ENCODE results near the gene CASKIN1. TPM values are rescaled to one million over a fixed set of nuclear protein-coding genes. Genes with fewer than 3 reads are reported as not detected.

Gene CASKIN1
- total and polyA plus RNA-seq, 10 of the 15 experiments (the other 5 are each of a cell fraction or from before 2014, with no cell fraction given): 0.03 to 0.33 (median 0.11) TPM; not detected in 5

DNA sequence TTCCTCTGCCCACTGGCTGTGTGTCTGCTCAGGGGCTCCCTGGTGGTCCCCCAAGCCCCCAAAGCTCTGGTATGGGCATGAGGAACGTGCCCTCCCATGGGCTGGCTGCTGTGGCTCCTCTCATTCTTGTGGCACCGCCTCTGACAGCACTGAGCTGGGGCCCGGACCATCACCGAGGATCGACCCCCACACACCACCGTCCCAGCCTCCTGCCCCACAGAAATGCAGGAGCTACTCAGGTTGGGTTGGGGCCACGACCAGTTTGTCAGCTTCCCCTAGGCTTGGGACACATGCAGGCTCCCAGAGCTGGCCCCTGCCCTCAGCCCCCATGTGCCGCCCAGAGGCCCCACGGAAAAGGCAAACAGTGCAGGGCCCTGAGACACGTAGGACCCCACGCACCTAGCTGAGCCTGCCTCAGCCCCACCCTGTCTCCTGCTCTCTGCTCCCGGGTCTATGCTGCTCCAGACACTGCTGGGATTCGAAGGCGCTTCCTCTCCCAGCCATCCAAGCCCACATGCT, 3.3 kb upstream of the CASKIN1 start:
- no peaks in the 10 kb centered on the region for H4K20me1 ChIP-seq (ENCODE audit: control insufficient read depth, insufficient read depth)
- H3K9me3 ChIP-seq (replicated peaks; ENCODE audit: control insufficient read depth, insufficient read depth, low read length): no peaks in the 10 kb centered on the region
- peaks cover 12% of the 10 kb centered on the region in 2 experiments for H3K27me3 ChIP-seq (replicated peaks in 1 of 2; ENCODE audit: control insufficient read depth in 2 of 2, insufficient read depth in 2 of 2, low read length in 1 of 2)
- in situ Hi-C loops (cut with MboI): no loop called here
- BruUV-seq (replicated peaks): no TSS peak
- ChIA-PET CTCF (interaction anchor here (0.6 kb wide), 1 partner anchor 198 kb away, joined by 3 read pairs; no protein-coding TSS in a partner anchor), POLR2A (no interaction called here), RAD21 (ENCODE audit: unreplicated experiment) (no interaction called here), SMC1A (ENCODE audit: uncharacterized antibody, unreplicated experiment) (no interaction called here)
- FAIRE-seq: no peak
- TF ChIP-seq ZNF24 (IDR thresholded peaks at IDR 0.05) (no peak), EP300 (IDR thresholded peaks at IDR 0.05; ENCODE audit: borderline replicate concordance in 1 of 2, control insufficient read depth in 1 of 2, low read depth in 2 of 2, low read length in 2 of 2) (no peak), RUNX3 (IDR thresholded peaks at IDR 0.05; ENCODE audit: low read length) (no peak), EED (IDR thresholded peaks at IDR 0.05; ENCODE audit: low read depth) (no peak), BMI1 (IDR thresholded peaks at IDR 0.05; ENCODE audit: borderline replicate concordance) (no peak), MTA2 (IDR thresholded peaks at IDR 0.05; ENCODE audit: low read depth) (no peak), PKNOX1 (IDR thresholded peaks at IDR 0.05) (no peak), SUPT20H (IDR thresholded peaks at IDR 0.05; ENCODE audit: borderline replicate concordance, control insufficient read depth, low read depth, low read length) (no peak)
- 40% methylated on average over 14 of the region's 14 CpGs for WGBS (ENCODE audit: insufficient coverage, insufficient replicate concordance, low lambda C conversion rate, missing lambda C conversion rate)
- H3K4me2 ChIP-seq (ENCODE audit: control insufficient read depth, insufficient read depth): no peak overlapping the region
- ATAC-seq: no peak
- no peaks in the 10 kb centered on the region for H3K36me3 ChIP-seq (ENCODE audit: control insufficient read depth in 2 of 2, insufficient read depth in 2 of 2, low read length in 1 of 2)
- no peaks in the 10 kb centered on the region for H3K79me2 ChIP-seq (ENCODE audit: control insufficient read depth, insufficient read depth, low read length)
- no peak overlapping the region for H2AFZ ChIP-seq (ENCODE audit: control insufficient read depth, low read depth, low read length)
- H3K27ac ChIP-seq (ENCODE audit: control insufficient read depth, insufficient read depth): no peak overlapping the region
- intact Hi-C loops (cut with micrococcal nuclease; ENCODE audit: unreplicated experiment): no loop called here
- no peak for DNase-seq (ENCODE audit: low read depth, low spot score)
- no peaks in the 10 kb centered on the region; the same call in 1 of the 2 replicates for H3K4me1 ChIP-seq (ENCODE audit: control insufficient read depth, insufficient read depth, low read length)
- H3K9ac ChIP-seq (ENCODE audit: control insufficient read depth, insufficient read depth, low read length): no peak overlapping the region
- no peak overlapping the region for H3K4me3 ChIP-seq
